ENCODE measurements around the gene UBR1. TPM values are rescaled to one million over a fixed set of nuclear protein-coding genes. Genes with fewer than 3 reads are reported as not detected.

Gene UBR1
- total and polyA plus RNA-seq, 2 donors (not counting 3 experiments of a cell fraction or from before 2014, with no cell fraction given): 5.3 to 26.9 TPM

GRCh38 chr15:43153269-43153668, 47.4 kb upstream of the UBR1 start:
- H3K9me3 ChIP-seq (replicated peaks; ENCODE audit: control insufficient read depth, insufficient read depth, low read length): no peaks in the 10 kb centered on the region
- H3K27me3 ChIP-seq (ENCODE audit: control insufficient read depth in 2 of 2, insufficient read depth in 2 of 2, low read length in 2 of 2): no peaks in the 10 kb centered on the region
- H2AFZ ChIP-seq (ENCODE audit: low read depth, low read length): no peak overlapping the region
- dilution Hi-C loops (cut with MboI; ENCODE audit: extremely low pct_ligation_motif_present, low sequenced_read_pairs): no loop called here
- peaks cover 10% of the 10 kb centered on the region for H3K4me1 ChIP-seq (ENCODE audit: control insufficient read depth, extremely low read depth, insufficient read depth, low read length)
- H3K4me2 ChIP-seq (ENCODE audit: insufficient read depth, low read length): no peak overlapping the region
- H3K9me1 ChIP-seq (replicated peaks; ENCODE audit: control insufficient read depth, extremely low read depth, insufficient read depth, low read length): no peaks in the 10 kb centered on the region
- no peak for TF ChIP-seq POLR2AphosphoS5 (IDR thresholded peaks at IDR 0.05; ENCODE audit: insufficient read depth, low read depth, low read length)
- no peak for TF ChIP-seq CTCF (IDR thresholded peaks at IDR 0.05; ENCODE audit: extremely low read depth in 1 of 2, insufficient read depth in 1 of 2, low read depth in 1 of 2, low read length in 2 of 2)
- no peak for TF ChIP-seq JUN (IDR thresholded peaks at IDR 0.05; ENCODE audit: borderline replicate concordance, insufficient read depth, insufficient read length, low read depth)
- TF ChIP-seq MYC (IDR thresholded peaks at IDR 0.05; ENCODE audit: low read depth, low read length): no peak
- TF ChIP-seq MAX (IDR thresholded peaks at IDR 0.05; ENCODE audit: insufficient read depth, insufficient read length): no peak
- no peak for TF ChIP-seq FOS (IDR thresholded peaks at IDR 0.05; ENCODE audit: borderline replicate concordance, insufficient read depth, low read length)
- TF ChIP-seq POLR2A (IDR thresholded peaks at IDR 0.05; ENCODE audit: low read depth, low read length): no peak
- no peak overlapping the region for H3K4me3 ChIP-seq (replicated peaks in 1 of 3; ENCODE audit: insufficient read depth in 1 of 3, low read depth in 1 of 3, low read length in 3 of 3)
- FAIRE-seq: no peak
- DNase-seq (ENCODE audit: low read depth, low spot score): no peak
- H3K79me2 ChIP-seq (ENCODE audit: control insufficient read depth, insufficient read depth, low read length): no peaks in the 10 kb centered on the region
- H4K20me1 ChIP-seq (replicated peaks; ENCODE audit: control insufficient read depth, extremely low read depth, insufficient read depth, low read length): no peaks in the 10 kb centered on the region
- H3K36me3 ChIP-seq (ENCODE audit: control insufficient read depth in 2 of 2, extremely low read depth in 1 of 2, insufficient read depth in 2 of 2, low read length in 2 of 2): peaks cover 0 to 4% of the 10 kb centered on the region in 2 experiments
- no peak overlapping the region for H3K27ac ChIP-seq (ENCODE audit: insufficient read depth, low read depth, low read length)
- BruUV-seq (replicated peaks): no TSS peak
- intact Hi-C loops (cut with micrococcal nuclease): loop anchor here (5.0 kb wide), 1 partner anchor 46 kb away; the partner anchor contains the start of gene UBR1
- ChIA-PET POLR2A (no interaction called here), CTCF (no interaction called here)
- H3K9ac ChIP-seq (replicated peaks; ENCODE audit: extremely low read depth, insufficient read depth, low read length): no peak overlapping the region
